Fibroblast of villous mesenchyme (primary cell): Measurements from ENCODE around the gene MYO16. TPM values are rescaled to one million over a fixed set of nuclear protein-coding genes. Genes with fewer than 3 reads are reported as not detected.

Experiments used
- DNase-seq: peaks from one replicate; pipeline ENCODE4 v3.0.0-alpha.2; 2010; ENCODE audit warnings: low read depth
- H3K4me3 ChIP-seq: 2 replicates; pipeline ENCODE4 v1.5.1; 2011; ENCODE audit warnings: low read depth, mild to moderate bottlenecking, low read length
- CTCF ChIP-seq: IDR thresholded peaks from 2 replicates; pipeline ENCODE4 v1.5.1; 2012; ENCODE audit warnings: low read depth, mild to moderate bottlenecking, low read length; ENCODE audit not compliant: insufficient read depth
- total RNA-seq: library from RNA; depleted of rRNA; stranded (reverse); fragments of >200 nt; gene quantifications from 2 replicates; pipeline ENCODE4 v1.2.3, GENCODE V29; 2012

The MYO16 gene
- total RNA-seq, 1 donor: 0.86 TPM

GRCh38 chr13:108828086-108828815, 198.8 kb downstream of the MYO16 start:
- DNase-seq: no peak
- H3K4me3 ChIP-seq: no peak overlapping the region
- no peak for TF ChIP-seq CTCF

DNA sequence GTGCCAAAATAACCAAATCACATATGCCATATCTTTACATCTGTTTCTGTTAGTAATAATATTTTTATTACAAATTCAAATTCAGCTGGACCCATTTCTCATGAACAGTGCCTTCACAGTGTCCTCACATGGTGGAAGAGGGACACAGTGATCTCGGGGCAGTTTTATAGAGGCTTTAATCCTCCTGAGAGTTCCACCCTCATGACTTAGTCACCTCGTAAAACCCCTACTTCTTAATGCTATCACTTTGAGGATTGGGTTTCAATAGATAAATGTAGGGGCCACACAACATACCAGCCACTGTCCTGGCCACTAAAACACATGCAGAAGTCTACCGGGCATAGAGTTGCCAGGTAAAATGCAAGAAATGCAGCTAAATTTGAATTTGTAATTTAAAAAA, 201.5 kb downstream of the MYO16 start:
- H3K4me3 ChIP-seq: no peak overlapping the region
- peak; percentile 59 for DNase-seq
- TF ChIP-seq CTCF: no peak

- H3K4me3 ChIP-seq: no peak overlapping the region
- DNase-seq: no peak
- no peak for TF ChIP-seq CTCF
Observed at GRCh38 chr13:108833531-108833930, 204.1 kb downstream of the MYO16 start.

- no peak overlapping the region for H3K4me3 ChIP-seq
- peak; percentile 60 for DNase-seq
- no peak for TF ChIP-seq CTCF
Observed at GRCh38 chr13:108834193-108834592, 204.8 kb downstream of the MYO16 start.

DNA sequence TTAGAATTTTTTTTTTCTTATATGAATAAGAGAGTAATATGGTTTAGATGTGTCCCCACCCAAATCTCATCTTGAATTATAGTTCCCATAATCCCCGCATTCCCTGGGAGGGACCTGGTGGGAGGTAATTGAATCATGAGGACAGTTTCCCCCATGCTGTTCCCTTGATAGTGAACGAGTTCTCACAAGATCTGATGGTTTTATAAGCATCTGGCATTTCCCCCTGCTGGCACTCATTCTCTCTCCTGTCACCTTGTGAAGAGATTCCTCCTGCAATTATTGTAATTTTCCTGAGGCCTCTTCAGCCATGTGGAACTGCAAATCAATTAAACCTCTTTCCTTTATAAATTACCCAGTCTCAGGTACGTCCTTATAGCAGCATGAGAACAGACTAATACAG, 205.7 kb downstream of the MYO16 start:
- H3K4me3 ChIP-seq: no peak overlapping the region
- no peak for TF ChIP-seq CTCF
- no peak for DNase-seq

- peak; percentile 13 for DNase-seq
- no peak overlapping the region for H3K4me3 ChIP-seq
- no peak for TF ChIP-seq CTCF
Observed at GRCh38 chr13:108850691-108851090, 221.3 kb downstream of the MYO16 start.

GRCh38 chr13:108851660-108852059, 222.2 kb downstream of the MYO16 start:
- no peak for DNase-seq
- TF ChIP-seq CTCF: no peak
- no peak overlapping the region for H3K4me3 ChIP-seq
